HCT116 (cell line): Measurements from ENCODE around the gene LRCH1.

Experiments used
- CEBPB ChIP-seq: IDR thresholded peaks from 2 replicates; pipeline ENCODE4 v1.6.1; 2012; ENCODE audit warnings: low read depth
- EGR1 ChIP-seq: IDR thresholded peaks from 2 replicates; pipeline ENCODE4 v1.6.1; 2012; ENCODE audit warnings: low read depth
- SIN3A ChIP-seq: IDR thresholded peaks from 2 replicates; pipeline ENCODE4 v1.6.1; 2012; ENCODE audit warnings: low read depth
- SRF ChIP-seq: IDR thresholded peaks from 2 replicates; pipeline ENCODE4 v1.6.1; 2012; ENCODE audit warnings: low read depth
- TF ChIP-seq, protein P1 (sequence below), 3 experiments: fragments of 200-600 bp in 1 of 3; sonication (generic) in 1 of 3; IDR thresholded peaks in 2 of 3; conservative IDR thresholded peaks in 1 of 3; 2 replicates each; pipeline ENCODE4 v1.5.1; 2012 to 2017; ENCODE audit warnings: low read depth in 2 of 3, low read length in 2 of 3, antibody characterized with exemption in 1 of 3, borderline replicate concordance in 1 of 3, control low read depth in 1 of 3, mild to moderate bottlenecking in 1 of 3, mixed read lengths in 1 of 3, mixed run types in 1 of 3, moderate library complexity in 1 of 3; ENCODE audit not compliant: insufficient read depth in 1 of 3
- TF ChIP-seq, protein P2 (sequence below): IDR thresholded peaks from 2 replicates; pipeline ENCODE4 v1.6.1; 2012
- TF ChIP-seq, protein P3 (sequence below): IDR thresholded peaks from 2 replicates; pipeline ENCODE4 v1.6.1; 2012; ENCODE audit warnings: low read depth

DNA sequence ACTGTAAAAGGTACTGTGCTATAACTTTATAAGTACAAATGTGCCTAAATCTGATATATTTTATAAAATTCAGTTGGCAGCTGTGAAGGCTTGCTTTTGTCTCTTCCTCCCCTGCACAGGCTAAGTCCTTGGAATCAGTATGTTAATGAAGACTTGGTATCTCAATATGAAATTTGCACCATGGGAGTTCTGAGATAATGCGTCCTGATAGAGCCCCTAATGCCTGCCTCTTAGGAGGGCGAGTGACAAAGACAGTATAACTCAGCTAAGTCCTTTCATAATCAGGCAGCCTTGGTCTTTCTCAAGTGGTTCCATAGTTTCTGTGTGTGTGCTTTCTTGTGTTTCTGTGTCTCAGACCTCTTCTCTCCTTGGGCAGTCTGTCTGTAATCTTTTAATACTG, 14.7 kb downstream of the LRCH1 start:
- TF ChIP-seq, protein P1, sequence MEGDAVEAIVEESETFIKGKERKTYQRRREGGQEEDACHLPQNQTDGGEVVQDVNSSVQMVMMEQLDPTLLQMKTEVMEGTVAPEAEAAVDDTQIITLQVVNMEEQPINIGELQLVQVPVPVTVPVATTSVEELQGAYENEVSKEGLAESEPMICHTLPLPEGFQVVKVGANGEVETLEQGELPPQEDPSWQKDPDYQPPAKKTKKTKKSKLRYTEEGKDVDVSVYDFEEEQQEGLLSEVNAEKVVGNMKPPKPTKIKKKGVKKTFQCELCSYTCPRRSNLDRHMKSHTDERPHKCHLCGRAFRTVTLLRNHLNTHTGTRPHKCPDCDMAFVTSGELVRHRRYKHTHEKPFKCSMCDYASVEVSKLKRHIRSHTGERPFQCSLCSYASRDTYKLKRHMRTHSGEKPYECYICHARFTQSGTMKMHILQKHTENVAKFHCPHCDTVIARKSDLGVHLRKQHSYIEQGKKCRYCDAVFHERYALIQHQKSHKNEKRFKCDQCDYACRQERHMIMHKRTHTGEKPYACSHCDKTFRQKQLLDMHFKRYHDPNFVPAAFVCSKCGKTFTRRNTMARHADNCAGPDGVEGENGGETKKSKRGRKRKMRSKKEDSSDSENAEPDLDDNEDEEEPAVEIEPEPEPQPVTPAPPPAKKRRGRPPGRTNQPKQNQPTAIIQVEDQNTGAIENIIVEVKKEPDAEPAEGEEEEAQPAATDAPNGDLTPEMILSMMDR (IDR thresholded peaks at IDR 0.05 in 2 of 3, conservative IDR thresholded peaks at IDR 0.05 in 1 of 3; ENCODE audit: borderline replicate concordance in 1 of 3, insufficient read depth in 1 of 3, low read depth in 2 of 3, low read length in 2 of 3) = no peak
- TF ChIP-seq, protein P2, sequence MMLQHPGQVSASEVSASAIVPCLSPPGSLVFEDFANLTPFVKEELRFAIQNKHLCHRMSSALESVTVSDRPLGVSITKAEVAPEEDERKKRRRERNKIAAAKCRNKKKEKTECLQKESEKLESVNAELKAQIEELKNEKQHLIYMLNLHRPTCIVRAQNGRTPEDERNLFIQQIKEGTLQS = no peak
- TF ChIP-seq SIN3A (no peak), EGR1 (no peak), CEBPB (no peak), SRF (no peak)
- TF ChIP-seq, protein P3, sequence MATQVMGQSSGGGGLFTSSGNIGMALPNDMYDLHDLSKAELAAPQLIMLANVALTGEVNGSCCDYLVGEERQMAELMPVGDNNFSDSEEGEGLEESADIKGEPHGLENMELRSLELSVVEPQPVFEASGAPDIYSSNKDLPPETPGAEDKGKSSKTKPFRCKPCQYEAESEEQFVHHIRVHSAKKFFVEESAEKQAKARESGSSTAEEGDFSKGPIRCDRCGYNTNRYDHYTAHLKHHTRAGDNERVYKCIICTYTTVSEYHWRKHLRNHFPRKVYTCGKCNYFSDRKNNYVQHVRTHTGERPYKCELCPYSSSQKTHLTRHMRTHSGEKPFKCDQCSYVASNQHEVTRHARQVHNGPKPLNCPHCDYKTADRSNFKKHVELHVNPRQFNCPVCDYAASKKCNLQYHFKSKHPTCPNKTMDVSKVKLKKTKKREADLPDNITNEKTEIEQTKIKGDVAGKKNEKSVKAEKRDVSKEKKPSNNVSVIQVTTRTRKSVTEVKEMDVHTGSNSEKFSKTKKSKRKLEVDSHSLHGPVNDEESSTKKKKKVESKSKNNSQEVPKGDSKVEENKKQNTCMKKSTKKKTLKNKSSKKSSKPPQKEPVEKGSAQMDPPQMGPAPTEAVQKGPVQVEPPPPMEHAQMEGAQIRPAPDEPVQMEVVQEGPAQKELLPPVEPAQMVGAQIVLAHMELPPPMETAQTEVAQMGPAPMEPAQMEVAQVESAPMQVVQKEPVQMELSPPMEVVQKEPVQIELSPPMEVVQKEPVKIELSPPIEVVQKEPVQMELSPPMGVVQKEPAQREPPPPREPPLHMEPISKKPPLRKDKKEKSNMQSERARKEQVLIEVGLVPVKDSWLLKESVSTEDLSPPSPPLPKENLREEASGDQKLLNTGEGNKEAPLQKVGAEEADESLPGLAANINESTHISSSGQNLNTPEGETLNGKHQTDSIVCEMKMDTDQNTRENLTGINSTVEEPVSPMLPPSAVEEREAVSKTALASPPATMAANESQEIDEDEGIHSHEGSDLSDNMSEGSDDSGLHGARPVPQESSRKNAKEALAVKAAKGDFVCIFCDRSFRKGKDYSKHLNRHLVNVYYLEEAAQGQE = no peak
